ENCODE measurements around the gene DPRX.

DNA sequence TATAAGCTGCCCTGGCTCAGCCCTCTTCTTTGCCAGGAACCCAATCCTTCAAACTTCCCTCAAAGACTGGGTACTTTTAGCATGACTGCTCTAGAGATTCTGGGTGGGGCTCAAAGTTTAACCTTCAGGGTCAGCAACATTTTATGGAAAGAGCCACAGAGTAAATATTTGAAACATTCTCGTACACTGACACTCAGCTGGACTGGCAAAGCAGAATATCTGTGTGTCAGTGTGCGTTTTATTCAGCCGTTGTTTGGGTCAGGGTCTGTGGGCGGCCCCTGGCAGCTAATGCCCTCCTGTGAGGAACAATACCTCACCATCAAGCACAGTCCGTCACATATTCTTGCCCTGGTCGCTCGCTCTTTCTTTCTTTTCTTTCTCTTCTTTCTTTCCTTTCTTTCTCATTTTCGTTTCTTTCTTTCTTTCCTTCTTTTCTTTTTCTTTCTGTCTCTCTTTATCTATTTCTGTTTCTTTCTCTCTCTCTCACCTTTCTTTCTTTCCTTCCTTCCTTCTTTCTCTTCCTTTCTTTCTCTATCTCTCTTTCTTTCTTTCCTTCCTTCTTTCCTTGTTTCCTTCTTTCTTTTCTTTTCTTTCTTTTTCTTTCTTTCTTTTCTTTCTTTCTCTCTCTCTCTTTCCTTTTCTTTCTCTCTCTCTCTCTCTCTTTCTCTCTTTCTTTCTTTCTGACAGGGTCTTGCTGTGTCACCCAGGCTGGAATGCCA, 10.7 kb downstream of the DPRX start:
- no peak for TF ChIP-seq POLR2A (IDR thresholded peaks at IDR 0.05)
- TF ChIP-seq POLR2AphosphoS5 (IDR thresholded peaks at IDR 0.05) = no peak
